GM19043 (cell line): Measurements from ENCODE around the gene ST13.
A peak's percentile ranks its signal among the peaks of the same experiment; 100 is the strongest.
"Not testable (repeated sequence)": the region's sequence is repeated elsewhere in the genome, so short reads cannot be mapped to it uniquely, and the experiment has no call there.

Experiments used
- ATAC-seq: cut with Tn5 transposase; IDR thresholded peaks from one replicate; pipeline ENCODE4 v1.9.1; 2021; ENCODE audit warnings: low read depth; ENCODE audit not compliant: unreplicated experiment

ST13 gene

GRCh38 chr22:40856513-40857308 is at the start of gene ST13, which contains the start of gene XPNPEP3:
ST13 (minus strand) TSS chr22:40856639; CDS start chr22:40856540, 99 bp downstream.
XPNPEP3 (plus strand) TSS chr22:40857148; CDS start chr22:40857182, 34 bp downstream.
- peak; percentile 82 for ATAC-seq

- no peak for ATAC-seq
Observed at GRCh38 chr22:40904101-40904500, 47.7 kb upstream of the ST13 start.

GRCh38 chr22:40898850-40899357 is 42.5 kb upstream of the ST13 start:
- ATAC-seq, result no peak

DNA sequence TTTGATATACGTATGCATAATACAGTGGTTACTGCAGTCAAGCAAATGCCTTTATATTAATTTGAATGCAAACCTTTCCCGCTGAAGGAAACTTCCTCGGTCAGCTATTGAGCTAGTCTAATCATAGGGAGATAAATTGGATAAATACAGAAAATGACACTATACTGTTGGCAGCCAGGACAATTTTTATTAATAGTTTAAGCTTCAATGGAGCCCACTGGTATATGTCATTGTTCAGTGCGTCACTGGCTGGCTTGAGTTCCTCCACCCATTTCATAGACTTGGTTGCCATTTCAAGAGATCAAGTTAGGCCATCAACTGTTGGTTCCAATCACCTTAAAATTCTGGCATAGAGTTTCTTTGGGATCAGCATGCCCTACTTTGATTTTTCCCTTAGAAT is 38.0 kb upstream of the ST13 start:
- ATAC-seq, result no peak

DNA sequence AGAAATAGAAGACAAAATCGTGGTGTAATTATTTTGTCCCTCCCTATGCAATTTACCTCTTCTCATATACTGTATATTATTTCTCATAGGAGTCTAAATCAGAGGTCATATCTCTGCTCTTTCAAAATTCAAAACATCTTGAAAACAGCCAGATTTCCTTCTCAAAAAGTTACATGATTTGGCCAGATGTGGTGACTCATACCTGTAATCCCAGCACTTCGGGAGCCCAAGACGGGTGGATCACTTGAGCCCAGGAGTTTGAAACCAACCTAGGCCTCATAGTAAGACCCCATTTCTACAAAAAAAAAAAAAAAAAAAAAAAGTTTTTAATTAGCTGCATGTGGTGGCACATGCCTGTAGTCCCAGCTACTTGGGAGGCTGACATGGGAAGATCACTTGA is 34.4 kb upstream of the ST13 start:
- no peak for ATAC-seq

DNA sequence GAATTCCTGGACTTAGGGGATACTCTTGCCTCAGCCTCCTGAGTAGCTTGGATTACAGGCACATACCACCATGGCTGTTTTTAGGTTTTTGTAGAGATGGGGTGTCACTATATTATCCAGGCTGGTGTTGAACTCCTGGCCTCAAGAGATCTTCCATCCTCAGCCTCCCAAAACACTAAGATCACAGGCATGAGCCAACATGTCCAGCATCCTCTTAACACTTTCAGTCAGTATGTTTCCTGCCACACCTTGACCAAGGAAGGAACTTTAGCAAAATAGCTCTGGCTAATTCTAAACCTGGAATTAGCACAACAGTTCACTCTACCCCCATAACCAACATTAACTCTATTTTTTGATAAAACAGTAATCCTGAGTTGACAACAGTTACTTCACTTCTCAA is 32.7 kb upstream of the ST13 start:
- ATAC-seq, result no peak

DNA sequence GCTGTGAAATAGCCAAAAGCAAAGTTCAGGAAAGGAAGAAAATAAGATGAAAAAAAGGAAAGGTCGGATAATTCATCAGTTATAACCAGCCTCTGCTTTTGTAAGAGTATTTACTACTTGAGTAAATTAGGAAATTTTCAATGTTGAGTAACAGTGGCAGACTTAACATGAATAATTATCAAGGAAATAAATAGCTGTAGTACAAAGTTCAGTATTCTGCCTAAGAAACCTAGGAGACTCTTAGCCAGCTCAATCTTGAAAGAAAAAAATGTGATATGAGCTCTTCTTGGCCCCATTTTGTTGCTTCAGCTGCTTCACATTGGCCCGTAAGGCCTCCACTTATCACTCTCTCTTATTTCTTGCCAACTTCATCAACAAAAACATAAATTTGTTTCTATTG is 22.5 kb upstream of the ST13 start:
- ATAC-seq, result no peak

GRCh38 chr22:40877488-40877887 is 21.0 kb upstream of the ST13 start:
- ATAC-seq, result no peak

DNA sequence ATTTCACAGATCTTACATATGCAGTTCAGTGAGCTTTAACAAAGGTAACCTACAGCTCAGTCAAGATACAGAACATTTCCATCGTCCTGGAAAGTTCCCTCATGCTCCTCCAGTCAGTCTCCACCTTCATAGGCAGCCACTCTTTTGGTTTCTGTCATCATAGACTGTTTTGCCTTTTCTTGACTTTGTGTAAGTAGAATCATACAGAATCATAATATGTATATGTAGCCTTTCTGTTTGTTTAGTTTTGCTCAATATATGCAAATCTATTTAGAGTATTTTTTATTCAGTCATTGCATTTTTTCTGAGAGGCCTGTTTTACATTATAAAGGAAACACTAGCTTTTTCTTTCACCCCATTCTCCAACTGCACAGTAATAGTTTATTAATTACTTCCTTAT is 20.5 kb upstream of the ST13 start:
- no peak for ATAC-seq

- ATAC-seq, result no peak
Observed at GRCh38 chr22:40875111-40875510, 18.7 kb upstream of the ST13 start.

DNA sequence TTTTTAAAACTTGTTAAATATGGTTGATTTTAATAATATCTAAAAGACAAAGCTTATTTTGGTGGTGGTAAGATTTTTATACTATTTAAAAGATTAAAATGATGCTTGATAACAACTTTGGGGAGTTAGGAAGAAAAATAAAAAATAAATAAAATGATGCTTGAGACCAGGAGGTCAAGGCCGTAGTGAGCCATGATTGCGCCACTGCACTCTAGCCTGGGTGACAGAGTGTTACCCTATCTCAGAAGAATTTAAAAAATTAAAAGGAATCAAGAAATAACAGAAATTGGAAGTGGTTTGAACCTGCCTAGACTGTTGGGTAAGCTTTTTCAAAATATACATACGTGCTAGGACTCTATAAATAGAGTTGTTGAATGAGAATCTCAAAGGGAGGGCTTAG is 17.6 kb upstream of the ST13 start:
- no peak for ATAC-seq

GRCh38 chr22:40868379-40868778 is 11.9 kb upstream of the ST13 start:
- ATAC-seq, result not testable (repeated sequence)

DNA sequence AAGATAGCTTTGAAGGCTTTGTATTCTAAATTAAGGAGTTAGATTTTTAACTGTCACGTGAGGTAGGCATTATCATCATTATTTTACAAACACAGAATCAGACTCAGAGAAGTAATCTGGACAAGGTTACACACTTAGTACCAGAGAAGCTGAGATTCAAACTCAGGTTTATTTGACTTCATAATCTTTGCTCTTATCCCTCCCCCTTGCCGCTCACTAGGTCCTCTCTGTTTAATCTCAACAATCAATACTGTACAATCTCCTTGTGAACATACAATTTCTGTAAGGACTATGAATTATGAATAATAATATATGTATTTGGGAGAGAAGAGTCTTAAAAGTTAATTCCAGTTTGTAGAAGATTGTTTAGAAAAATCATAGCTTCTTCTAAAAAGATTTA is 10.7 kb upstream of the ST13 start:
- no peak for ATAC-seq

DNA sequence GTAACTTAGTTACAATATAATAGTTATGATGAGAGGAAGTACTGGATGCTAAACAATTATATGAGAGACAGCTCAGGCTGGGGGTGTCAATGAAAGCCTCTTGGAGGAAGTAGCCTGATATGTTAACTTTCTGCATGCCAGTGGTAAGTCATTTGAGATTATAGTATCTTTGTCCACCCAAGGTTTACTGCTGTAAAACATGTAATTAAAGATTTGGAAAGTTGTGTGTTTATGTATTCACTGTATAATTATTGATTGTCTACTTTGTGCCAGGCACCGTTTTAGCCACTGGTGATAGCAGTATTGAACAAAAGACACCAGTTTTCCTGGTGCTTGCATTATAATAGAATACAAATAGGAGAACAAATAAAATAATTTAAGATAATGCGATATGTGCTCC is 6.1 kb upstream of the ST13 start:
- no peak for ATAC-seq

GRCh38 chr22:40862013-40862412 is 5.6 kb upstream of the ST13 start, which contains the start of gene DNAJB7:
DNAJB7 (minus strand) TSS chr22:40862113; CDS start chr22:40861994, 119 bp downstream.
- ATAC-seq, result no peak

DNA sequence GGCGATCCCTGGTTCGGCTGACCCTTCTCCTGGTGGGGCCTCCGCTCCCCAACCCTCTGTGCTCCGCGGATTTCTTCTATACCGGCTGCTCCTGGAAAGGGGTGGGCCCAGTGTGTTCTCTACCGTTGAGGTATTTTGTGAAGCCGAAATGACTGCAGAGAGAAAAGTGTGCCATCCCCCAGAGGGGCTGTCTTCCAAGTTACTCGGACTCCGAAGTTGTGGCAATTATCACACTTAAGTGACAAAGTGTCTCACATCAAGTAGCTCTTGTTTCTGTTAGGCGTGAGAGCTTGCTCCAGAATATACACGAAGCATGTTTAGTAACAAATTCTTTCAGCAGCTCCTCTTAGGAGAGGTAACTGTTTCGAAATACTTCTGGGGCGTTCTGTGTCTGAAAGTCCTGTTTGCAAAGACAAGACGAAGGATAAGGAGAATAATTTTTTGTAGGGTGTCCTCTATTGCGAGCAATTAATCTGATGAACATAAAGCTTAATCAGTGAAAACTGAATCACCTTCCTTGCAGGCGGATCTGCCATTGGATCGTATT is 943 bp upstream of the ST13 start:
- ATAC-seq, result no peak

DNA sequence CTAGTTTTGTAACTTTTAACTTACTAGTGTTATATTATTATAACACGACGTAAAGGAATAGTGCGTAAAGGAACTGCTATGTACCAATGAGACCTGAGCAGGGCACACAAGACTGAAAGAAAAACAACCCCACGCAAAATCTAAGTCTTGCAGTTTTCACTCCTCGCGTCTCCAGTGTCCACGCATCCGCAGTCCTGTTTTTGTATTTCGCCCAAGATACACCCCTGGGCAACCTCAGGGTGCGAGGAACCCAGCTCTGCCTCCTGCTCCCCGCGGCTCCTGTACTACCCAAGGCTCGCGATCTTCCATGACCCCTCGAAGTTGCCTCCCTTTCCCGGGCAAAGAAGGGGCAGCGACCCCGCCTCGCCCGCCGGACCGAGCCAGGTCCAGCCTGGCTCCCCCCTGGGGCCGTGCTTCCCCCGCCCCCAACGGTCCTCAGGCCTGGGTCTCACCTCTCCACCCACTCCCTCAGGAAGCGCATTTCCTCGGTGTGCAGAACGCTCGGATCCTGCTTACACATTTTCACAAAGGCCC is 393 bp downstream of the ST13 start:
- no peak for ATAC-seq

DNA sequence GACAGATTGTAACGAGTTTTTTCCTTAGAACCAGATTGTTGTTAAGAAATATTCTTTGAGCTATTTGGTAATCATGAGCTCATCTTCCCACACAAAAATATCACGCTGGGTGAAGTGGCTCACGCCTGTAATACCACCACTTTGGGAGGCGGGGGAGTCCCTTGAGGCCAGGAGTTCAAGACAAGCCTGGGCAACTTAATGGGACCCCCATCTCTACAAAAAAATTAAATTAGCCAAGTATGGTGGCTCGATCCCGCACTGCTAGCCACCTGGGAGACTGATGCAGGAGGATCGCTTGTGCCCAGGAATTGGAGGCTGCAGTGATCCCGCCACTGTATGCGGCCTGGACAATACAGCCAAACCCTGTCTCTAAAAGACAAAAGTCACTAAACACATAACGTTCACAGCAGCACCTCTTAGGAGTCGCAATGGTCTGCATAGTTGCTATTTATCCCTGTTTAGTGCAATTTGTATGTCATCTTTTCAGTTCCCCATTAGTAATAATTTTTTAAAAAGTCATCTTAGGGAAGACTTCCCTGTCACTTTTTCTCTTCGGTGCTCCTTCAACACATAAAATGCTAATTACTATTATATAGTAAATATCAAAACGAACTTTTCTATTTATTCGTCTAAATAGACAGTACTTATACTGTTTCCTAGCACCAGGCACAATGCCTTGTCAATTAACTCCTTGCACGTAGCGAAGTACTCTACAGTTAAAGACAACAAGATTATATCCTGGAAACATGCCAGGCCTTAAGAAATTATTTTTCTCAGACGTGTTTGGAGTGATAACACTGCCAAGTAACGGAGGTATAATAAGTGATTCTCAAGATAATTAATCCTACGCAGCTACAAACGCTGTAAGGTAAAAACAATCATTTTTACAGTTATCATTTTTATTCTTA is 1.1 kb downstream of the ST13 start:
- ATAC-seq, result no peak

- ATAC-seq, result no peak
Observed at GRCh38 chr22:40853961-40854360, 2.5 kb downstream of the ST13 start.

GRCh38 chr22:40853333-40853732 is 3.1 kb downstream of the ST13 start:
- no peak for ATAC-seq

DNA sequence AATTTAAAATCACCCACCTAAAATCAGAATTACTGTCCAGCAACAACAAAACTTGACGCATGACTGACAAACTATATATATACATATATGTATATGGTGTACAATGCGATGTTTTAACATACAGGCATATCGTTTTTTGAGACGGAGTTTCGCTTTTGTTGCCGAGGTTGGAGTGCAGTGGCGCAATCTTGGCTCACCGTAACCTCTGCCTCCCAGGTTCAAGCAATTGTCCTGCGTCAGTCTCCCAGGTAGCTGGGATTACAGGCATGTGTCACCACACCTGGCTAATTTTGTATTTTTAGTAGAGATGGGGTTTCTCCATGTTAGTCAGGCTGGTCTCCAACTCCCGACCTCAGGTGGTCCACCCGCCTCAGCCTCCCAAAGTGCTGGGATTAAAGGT is 10.6 kb downstream of the ST13 start:
- not testable (repeated sequence) for ATAC-seq
